ENCODE data around the gene ENAH.
"Not testable (repeated sequence)": the region's sequence is repeated elsewhere in the genome, so short reads cannot be mapped to it uniquely, and the experiment has no call there.

ENAH gene

GRCh38 chr1:225645194-225645895 lies 7.6 kb downstream of the ENAH start:
- Histone ChIP-seq H3K27me3 (replicated peaks) (no peaks in the 10 kb centered on the region), H3K36me3 (replicated peaks) (peaks cover 5% of the 10 kb centered on the region), H3K27ac (no peak overlapping the region), H3K4me3 (ENCODE audit: low read depth, low read length) (no peak overlapping the region)
- in situ Hi-C loops (cut with HindIII; ENCODE audit: low pct_ligation_motif_present, low sequenced_read_pairs): no loop called here
- DNase-seq: no peak
- TF ChIP-seq CTCF (IDR thresholded peaks at IDR 0.05; ENCODE audit: low read depth, low read length, missing control alignments): no peak

- peaks cover 5% of the 10 kb centered on the region for H3K36me3 ChIP-seq (replicated peaks)
- DNase-seq: no peak
- H3K27ac ChIP-seq: no peak overlapping the region
- in situ Hi-C loops (cut with HindIII; ENCODE audit: low pct_ligation_motif_present, low sequenced_read_pairs): no loop called here
- no peak for TF ChIP-seq CTCF (IDR thresholded peaks at IDR 0.05; ENCODE audit: low read depth, low read length, missing control alignments)
- H3K27me3 ChIP-seq (replicated peaks): no peaks in the 10 kb centered on the region
- no peak overlapping the region for H3K4me3 ChIP-seq (ENCODE audit: low read depth, low read length)
Measured at GRCh38 chr1:225644666-225645065, 8.3 kb downstream of the ENAH start.

GRCh38 chr1:225642177-225642576 lies 10.7 kb downstream of the ENAH start:
- Histone ChIP-seq H3K4me3 (ENCODE audit: low read depth, low read length) (no peak overlapping the region), H3K27me3 (replicated peaks) (no peaks in the 10 kb centered on the region), H3K27ac (no peak overlapping the region), H3K36me3 (replicated peaks) (peaks cover 5% of the 10 kb centered on the region)
- no peak for DNase-seq
- in situ Hi-C loops (cut with HindIII; ENCODE audit: low pct_ligation_motif_present, low sequenced_read_pairs): no loop called here
- TF ChIP-seq CTCF (IDR thresholded peaks at IDR 0.05; ENCODE audit: low read depth, low read length, missing control alignments): no peak

- Histone ChIP-seq H3K4me3 (ENCODE audit: low read depth, low read length) (no peak overlapping the region), H3K27me3 (replicated peaks) (no peaks in the 10 kb centered on the region), H3K36me3 (replicated peaks) (peaks cover 5% of the 10 kb centered on the region), H3K27ac (no peak overlapping the region)
- in situ Hi-C loops (cut with HindIII; ENCODE audit: low pct_ligation_motif_present, low sequenced_read_pairs): no loop called here
- DNase-seq: no peak
- no peak for TF ChIP-seq CTCF (IDR thresholded peaks at IDR 0.05; ENCODE audit: low read depth, low read length, missing control alignments)
Measured at GRCh38 chr1:225638853-225639252, 14.1 kb downstream of the ENAH start.

DNA sequence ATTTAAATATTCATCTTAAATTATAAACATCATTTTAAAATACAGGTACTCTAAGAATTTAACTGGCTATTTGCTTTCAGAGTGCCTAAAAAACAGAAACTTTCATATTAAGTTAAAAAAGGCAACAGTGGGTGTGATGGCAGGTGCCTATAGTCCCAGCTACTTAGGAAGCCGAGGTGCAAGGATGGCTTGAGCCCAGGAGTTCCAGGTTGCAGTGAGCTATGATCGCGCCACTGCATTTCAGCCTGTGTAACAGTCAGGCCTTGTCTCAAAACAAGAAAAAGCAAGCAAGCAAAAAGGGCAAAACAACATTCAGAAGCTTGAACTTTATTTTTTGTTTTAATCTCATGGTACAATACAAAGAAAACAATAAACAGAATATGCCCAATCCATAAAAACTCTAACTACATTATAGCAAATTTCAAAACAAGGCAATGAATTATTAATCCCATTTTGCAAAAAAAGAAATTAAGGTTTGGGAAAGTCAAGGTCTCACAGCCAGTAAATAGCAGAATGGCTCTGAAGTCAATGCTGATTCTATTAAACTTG lies 15.2 kb downstream of the ENAH start:
- in situ Hi-C loops (cut with HindIII; ENCODE audit: low pct_ligation_motif_present, low sequenced_read_pairs): no loop called here
- H3K27ac ChIP-seq: no peak overlapping the region
- DNase-seq: no peak
- H3K36me3 ChIP-seq (replicated peaks): peaks cover 2% of the 10 kb centered on the region
- no peaks in the 10 kb centered on the region for H3K27me3 ChIP-seq (replicated peaks)
- TF ChIP-seq CTCF (IDR thresholded peaks at IDR 0.05; ENCODE audit: low read depth, low read length, missing control alignments): no peak
- no peak overlapping the region for H3K4me3 ChIP-seq (ENCODE audit: low read depth, low read length)

- H3K27ac ChIP-seq; H3K4me3 ChIP-seq (ENCODE audit: low read depth, low read length); in situ Hi-C loops (cut with HindIII; ENCODE audit: low pct_ligation_motif_present, low sequenced_read_pairs): not testable (repeated sequence)
Measured at GRCh38 chr1:225636992-225637391, 15.9 kb downstream of the ENAH start.

More at GRCh38 chr1:225636992-225637391, 15.9 kb downstream of the ENAH start:
- H3K27me3 ChIP-seq (replicated peaks); H3K36me3 ChIP-seq (replicated peaks); DNase-seq: not testable (repeated sequence)

All from brain microvascular endothelial cell (primary cell).